DOHH2 (cell line): ENCODE data around the gene MRPS26.

Source experiments
- H3F3A ChIP-seq: fragments of 200-600 bp; sonication (generic), shearing (Covaris generic); 2 replicates; pipeline ENCODE4 v1.6.0; 2016; ENCODE audit warnings: antibody characterized with exemption, mild to moderate bottlenecking; ENCODE audit not compliant: control insufficient read depth, insufficient read depth
- H3K27ac ChIP-seq: fragments of 200-600 bp; sonication (generic); 2 replicates; pipeline ENCODE4 v1.5.1; 2014; ENCODE audit warnings: low read depth, mild to moderate bottlenecking, low read length, moderate library complexity
- H3K27me3 ChIP-seq: fragments of 200-600 bp; sonication (generic); 2 replicates; pipeline ENCODE4 v1.6.1; 2014; ENCODE audit warnings: mild to moderate bottlenecking, low read length, mixed read lengths; ENCODE audit not compliant: control insufficient read depth
- H3K36me3 ChIP-seq: fragments of 200-600 bp; sonication (generic); 2 replicates; pipeline ENCODE4 v1.6.1; 2014; ENCODE audit warnings: mild to moderate bottlenecking, low read length, moderate library complexity, mixed read lengths; ENCODE audit not compliant: control insufficient read depth
- H3K4me1 ChIP-seq: fragments of 200-600 bp; sonication (generic); 2 replicates; pipeline ENCODE4 v1.6.1; 2014; ENCODE audit warnings: mild to moderate bottlenecking, low read length, mixed read lengths; ENCODE audit not compliant: control insufficient read depth
- H3K4me2 ChIP-seq: fragments of 200-600 bp; sonication (generic); 2 replicates; pipeline ENCODE4 v1.6.0; 2014; ENCODE audit warnings: mild to moderate bottlenecking, low read length, moderate library complexity
- H3K4me3 ChIP-seq: fragments of 200-600 bp; sonication (generic); 2 replicates; pipeline ENCODE4 v1.5.1; 2014; ENCODE audit warnings: mild to moderate bottlenecking, low read length, mixed read lengths
- H3K79me2 ChIP-seq: fragments of 200-600 bp; sonication (generic); 2 replicates; pipeline ENCODE4 v1.6.1; 2014; ENCODE audit warnings: mild to moderate bottlenecking, low read length, mixed read lengths; ENCODE audit not compliant: control insufficient read depth
- H3K9me2 ChIP-seq: fragments of 200-600 bp; sonication (generic); replicated peaks from 2 replicates; pipeline ENCODE4 v1.6.1; 2014; ENCODE audit warnings: mild to moderate bottlenecking, low read length, mixed read lengths; ENCODE audit not compliant: control insufficient read depth
- H3K9me3 ChIP-seq: fragments of 200-600 bp; sonication (generic); 2 replicates; pipeline ENCODE4 v1.6.1; 2014; ENCODE audit warnings: antibody characterized with exemption, low read length, mixed read lengths; ENCODE audit not compliant: control insufficient read depth, insufficient read depth
- H4K20me1 ChIP-seq: fragments of 200-600 bp; sonication (generic); 2 replicates; pipeline ENCODE4 v1.6.0; 2014; ENCODE audit warnings: low read depth, mild to moderate bottlenecking, antibody characterized with exemption, low read length, moderate library complexity; ENCODE audit not compliant: control insufficient read depth, insufficient read depth
- CTCF ChIP-seq: fragments of 200-600 bp; sonication (generic); IDR thresholded peaks from one replicate; pipeline ENCODE4 v1.5.1; 2014; ENCODE audit warnings: antibody characterized with exemption, mild to moderate bottlenecking, low read depth, low read length; ENCODE audit not compliant: poor library complexity, severe bottlenecking
- EZH2phosphoT487 ChIP-seq: fragments of 200-600 bp; sonication (generic); IDR thresholded peaks from 2 replicates; pipeline ENCODE4 v1.6.1; 2017; ENCODE audit warnings: borderline replicate concordance, mild to moderate bottlenecking, antibody characterized with exemption, low read length, moderate library complexity, mixed read lengths

The MRPS26 gene

GRCh38 chr20:3081641-3082040 is 35.8 kb downstream of the MRPS26 start:
- H3K4me2 ChIP-seq = no peak overlapping the region
- H3K9me3 ChIP-seq = no peaks in the 10 kb centered on the region

GRCh38 chr20:3082306-3082951 is 36.6 kb downstream of the MRPS26 start:
- H3K4me3 ChIP-seq = no peak overlapping the region
- H4K20me1 ChIP-seq = no peaks in the 10 kb centered on the region
- H3F3A ChIP-seq = no peaks in the 10 kb centered on the region
- no peaks in the 10 kb centered on the region for H3K9me3 ChIP-seq
- H3K4me2 ChIP-seq = no peak overlapping the region
- H3K9me2 ChIP-seq = no peaks in the 10 kb centered on the region
- TF ChIP-seq EZH2phosphoT487 (no peak), CTCF (no peak)
- H3K36me3 ChIP-seq = no peaks in the 10 kb centered on the region
- H3K4me1 ChIP-seq = no peaks in the 10 kb centered on the region
- H3K27ac ChIP-seq = no peak overlapping the region
- no peaks in the 10 kb centered on the region for H3K79me2 ChIP-seq
- H3K27me3 ChIP-seq = peaks cover 30% of the 10 kb centered on the region

More at GRCh38 chr20:3081641-3082040, 35.8 kb downstream of the MRPS26 start:
- TF ChIP-seq EZH2phosphoT487 (no peak), CTCF (no peak)
- no peaks in the 10 kb centered on the region for H3F3A ChIP-seq
- H3K4me3 ChIP-seq = no peak overlapping the region
- peaks cover 30% of the 10 kb centered on the region for H3K27me3 ChIP-seq
- no peaks in the 10 kb centered on the region for H3K9me2 ChIP-seq
- no peak overlapping the region for H3K27ac ChIP-seq
- no peaks in the 10 kb centered on the region for H3K36me3 ChIP-seq
- H4K20me1 ChIP-seq = no peaks in the 10 kb centered on the region
- H3K79me2 ChIP-seq = no peaks in the 10 kb centered on the region
- H3K4me1 ChIP-seq = no peaks in the 10 kb centered on the region

- H3K27me3 ChIP-seq = peaks cover 24% of the 10 kb centered on the region
- no peaks in the 10 kb centered on the region for H3K36me3 ChIP-seq
- no peaks in the 10 kb centered on the region for H3F3A ChIP-seq
- no peaks in the 10 kb centered on the region for H3K79me2 ChIP-seq
- H3K4me1 ChIP-seq = no peaks in the 10 kb centered on the region
- no peak for TF ChIP-seq EZH2phosphoT487
- TF ChIP-seq CTCF = no peak
- H4K20me1 ChIP-seq = no peaks in the 10 kb centered on the region
- H3K9me2 ChIP-seq = no peaks in the 10 kb centered on the region
- no peak overlapping the region for H3K4me3 ChIP-seq
- H3K4me2 ChIP-seq = no peak overlapping the region
- no peak overlapping the region for H3K27ac ChIP-seq
- no peaks in the 10 kb centered on the region for H3K9me3 ChIP-seq
Measured at GRCh38 chr20:3082955-3083952, 37.4 kb downstream of the MRPS26 start.
